GM21723 (cell line): ENCODE data around the gene NEDD4L.

ENCODE experiments used
- ATAC-seq: cut with Tn5 transposase; IDR thresholded peaks from one replicate; pipeline ENCODE4 v1.9.1; 2021; ENCODE audit warnings: mild to moderate bottlenecking, moderate library complexity; ENCODE audit not compliant: unreplicated experiment

The NEDD4L gene

GRCh38 chr18:58091099-58091611 is 47.1 kb downstream of the NEDD4L start:
- peak; percentile 75 for ATAC-seq

DNA sequence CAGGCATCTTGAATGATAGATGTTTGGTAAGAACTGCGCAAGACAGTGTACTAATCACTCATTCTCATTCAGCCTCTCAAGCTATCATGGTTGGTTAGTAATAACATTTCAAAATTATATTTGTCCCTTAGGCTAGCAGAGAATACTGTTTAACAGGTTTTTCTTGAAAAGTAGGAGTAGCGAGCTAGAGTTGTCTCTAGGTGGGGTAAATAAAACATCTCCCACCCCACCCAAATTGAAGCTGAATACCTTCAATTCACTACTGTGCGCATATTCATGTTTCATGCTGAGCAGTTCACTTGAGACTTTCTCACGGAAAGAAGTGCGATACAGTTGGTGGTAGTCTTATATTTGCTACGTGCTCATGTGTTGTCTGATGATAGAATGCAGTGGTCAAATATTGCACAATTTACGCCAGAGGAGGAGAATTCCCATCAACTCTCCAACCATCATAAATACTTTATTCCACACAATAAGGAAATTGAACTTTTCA is 49.3 kb downstream of the NEDD4L start:
- ATAC-seq = no peak

- no peak for ATAC-seq
These were observed 51.2 kb downstream of the NEDD4L start for GRCh38 chr18:58095222-58095621.

- no peak for ATAC-seq
These were observed 51.6 kb downstream of the NEDD4L start for GRCh38 chr18:58095655-58096054.

- ATAC-seq = no peak
These were observed 52.6 kb downstream of the NEDD4L start for GRCh38 chr18:58096658-58097057.

DNA sequence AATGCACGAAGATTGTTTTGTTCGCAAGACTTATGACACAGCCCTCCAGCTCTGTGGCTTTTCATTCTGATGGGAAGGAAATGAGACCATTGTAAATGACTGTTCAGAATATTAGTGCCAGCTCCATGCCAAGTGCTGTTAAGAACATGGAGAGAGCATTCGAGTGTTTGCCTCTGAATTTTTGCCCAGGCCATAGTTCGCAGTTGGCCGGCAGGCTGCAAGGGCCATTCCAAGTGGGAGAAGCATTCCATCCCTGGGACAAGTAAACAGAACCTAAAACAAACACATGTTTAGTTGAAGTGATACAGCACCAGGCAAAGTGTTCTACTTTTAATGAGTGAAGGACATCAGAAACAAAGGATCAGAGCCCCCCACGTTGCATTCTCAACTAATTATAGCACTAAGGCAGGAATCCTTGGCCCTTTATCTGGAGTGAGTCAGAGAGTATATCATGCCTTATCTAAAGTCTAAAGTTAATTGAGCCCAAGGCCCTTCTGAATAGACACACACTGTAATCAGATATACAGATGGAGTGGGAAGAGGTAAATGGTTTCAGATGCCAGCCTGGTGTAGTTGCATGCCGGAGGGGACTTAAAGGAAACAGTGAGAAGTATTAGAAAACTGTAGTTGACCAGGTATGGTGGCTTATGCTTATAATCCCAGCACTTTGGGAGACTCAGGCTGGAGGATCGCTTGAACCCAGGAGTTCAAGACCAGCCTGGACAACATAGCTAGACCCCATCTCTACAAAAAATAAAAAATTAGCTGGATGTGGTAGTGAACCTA is 53.3 kb downstream of the NEDD4L start:
- ATAC-seq = no peak

DNA sequence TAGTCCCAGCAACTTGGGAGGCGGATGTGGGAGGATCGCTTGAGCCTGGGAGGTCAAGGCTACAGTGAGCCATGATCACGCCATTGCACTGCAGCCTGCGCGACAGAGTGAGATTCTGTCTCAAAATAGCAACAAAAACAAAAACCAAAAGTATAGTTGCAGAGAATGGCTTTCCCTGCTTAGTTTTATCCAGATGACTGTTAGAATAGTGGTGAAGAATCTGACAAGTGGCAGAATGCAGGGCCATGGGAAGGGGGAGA is 53.8 kb downstream of the NEDD4L start:
- no peak for ATAC-seq

- ATAC-seq = no peak
These were observed 54.7 kb downstream of the NEDD4L start for GRCh38 chr18:58098706-58099105.

GRCh38 chr18:58100154-58100553 is 56.1 kb downstream of the NEDD4L start:
- no peak for ATAC-seq

GRCh38 chr18:58101291-58101794 is 57.3 kb downstream of the NEDD4L start:
- ATAC-seq = no peak

- no peak for ATAC-seq
These were observed 58.0 kb downstream of the NEDD4L start for GRCh38 chr18:58102018-58102417.

- ATAC-seq = no peak
These were observed 58.8 kb downstream of the NEDD4L start for GRCh38 chr18:58102875-58103274.

GRCh38 chr18:58103339-58103985 is 59.4 kb downstream of the NEDD4L start:
- no peak for ATAC-seq

- no peak for ATAC-seq
These were observed 60.1 kb downstream of the NEDD4L start for GRCh38 chr18:58104096-58104495.

DNA sequence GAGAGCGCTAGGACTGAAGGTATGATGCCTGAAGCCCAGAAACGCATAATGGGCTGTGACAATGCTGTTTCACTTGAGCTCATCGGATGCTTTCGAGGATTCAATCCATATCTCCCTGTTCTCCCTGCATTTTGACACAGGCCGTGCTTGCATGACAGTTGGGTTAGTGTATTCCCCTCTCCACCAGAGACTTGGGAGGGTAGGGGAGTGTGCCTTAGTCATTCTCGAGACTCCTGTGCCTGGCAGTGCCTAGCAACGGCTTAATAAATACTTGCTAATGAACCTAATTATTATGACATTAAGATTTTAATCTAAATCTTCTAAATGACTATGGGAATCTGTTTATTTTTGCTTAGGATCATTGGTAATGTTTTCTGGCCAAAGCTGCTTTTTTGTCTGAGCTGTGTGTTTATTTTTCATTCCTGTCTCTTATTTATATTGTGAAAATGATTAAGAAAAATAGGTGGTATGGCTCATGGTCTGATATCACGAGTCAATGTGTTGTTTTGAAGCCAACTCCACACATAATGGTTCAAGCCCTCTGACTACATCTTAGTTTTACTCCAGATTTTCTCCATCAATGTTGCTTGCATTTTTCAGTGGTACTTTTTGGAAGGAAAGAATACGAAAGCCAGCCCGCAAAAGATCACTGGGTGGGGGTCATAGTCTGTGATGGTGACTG is 61.3 kb downstream of the NEDD4L start:
- no peak for ATAC-seq

GRCh38 chr18:58105888-58106260 is 61.8 kb downstream of the NEDD4L start:
- ATAC-seq = no peak

DNA sequence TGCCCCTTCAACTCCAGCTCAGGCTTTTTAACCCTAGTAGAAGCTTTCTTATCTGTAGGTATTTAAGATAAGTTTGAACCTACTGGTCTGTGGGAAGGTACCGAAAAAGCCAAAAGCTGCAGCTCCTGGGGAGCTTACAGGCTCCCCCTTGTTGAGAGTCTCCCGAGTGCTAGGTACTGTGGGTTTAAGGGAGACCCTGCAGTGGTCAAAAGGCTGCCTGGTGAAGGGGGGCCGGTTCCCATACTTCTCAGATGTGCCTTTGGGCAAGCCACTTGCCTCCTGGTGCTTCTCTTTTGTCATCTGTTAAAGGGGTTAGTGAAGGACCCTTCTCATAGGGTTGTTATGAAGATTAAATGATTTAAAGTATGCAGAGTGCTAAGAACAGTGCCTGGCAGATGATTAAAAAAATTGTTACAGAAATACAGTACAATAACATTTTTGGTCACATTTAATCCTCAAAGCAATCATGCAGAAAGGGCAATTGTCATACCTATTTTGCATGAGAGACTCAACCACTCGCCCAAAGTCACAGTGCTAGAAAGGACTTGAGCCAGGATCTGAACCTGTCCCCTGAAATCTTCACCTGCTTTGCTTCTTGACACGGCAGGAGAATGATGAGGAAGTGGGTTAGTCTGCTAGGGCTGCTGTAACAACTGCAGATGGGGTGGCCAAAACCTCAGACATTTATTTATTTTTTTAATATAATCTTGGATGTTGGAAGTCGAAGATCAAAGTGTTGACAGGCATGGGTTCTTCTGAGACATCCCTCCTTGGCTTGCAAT is 62.5 kb downstream of the NEDD4L start:
- no peak for ATAC-seq

DNA sequence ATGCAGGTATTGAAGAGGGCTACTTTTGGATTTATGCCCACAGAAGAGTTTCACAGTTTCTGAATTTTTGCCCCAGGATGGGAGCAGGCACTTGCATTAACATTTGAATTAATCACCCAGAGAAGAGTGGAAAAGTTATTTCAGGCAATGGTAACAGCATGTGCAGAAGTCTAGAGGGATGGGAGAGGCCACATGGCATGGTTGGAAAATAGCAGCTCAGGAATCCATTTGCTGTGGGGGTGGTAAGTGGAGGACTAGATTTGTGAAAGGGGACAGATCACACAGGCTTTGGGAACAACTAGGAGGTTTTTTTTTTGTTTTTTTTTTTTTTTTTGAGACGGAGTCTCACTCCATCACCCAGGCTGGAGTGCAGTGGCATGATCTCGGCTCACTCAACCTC is 65.2 kb downstream of the NEDD4L start:
- ATAC-seq = no peak

DNA sequence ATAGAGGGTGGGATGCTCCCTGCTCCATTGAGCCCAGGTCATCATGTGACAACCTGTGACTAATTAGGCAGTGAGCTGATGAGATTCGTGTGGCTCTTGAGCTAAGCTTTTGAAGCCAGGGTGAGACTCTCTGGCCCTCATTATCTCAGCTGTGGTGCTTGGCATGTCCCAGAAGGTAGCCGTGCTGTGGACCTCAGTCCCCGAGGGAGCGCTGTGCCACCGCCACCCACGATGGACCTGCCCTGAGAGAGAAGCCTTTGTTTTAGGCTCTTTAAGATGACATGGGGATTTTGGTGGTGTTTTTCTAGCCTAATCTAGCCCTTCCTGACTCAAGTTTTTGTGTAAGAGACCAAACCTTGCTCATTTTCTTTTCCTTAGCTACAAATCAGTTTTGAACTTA is 66.4 kb downstream of the NEDD4L start:
- no peak for ATAC-seq

- no peak for ATAC-seq
These were observed 68.1 kb downstream of the NEDD4L start for GRCh38 chr18:58112174-58112573.

DNA sequence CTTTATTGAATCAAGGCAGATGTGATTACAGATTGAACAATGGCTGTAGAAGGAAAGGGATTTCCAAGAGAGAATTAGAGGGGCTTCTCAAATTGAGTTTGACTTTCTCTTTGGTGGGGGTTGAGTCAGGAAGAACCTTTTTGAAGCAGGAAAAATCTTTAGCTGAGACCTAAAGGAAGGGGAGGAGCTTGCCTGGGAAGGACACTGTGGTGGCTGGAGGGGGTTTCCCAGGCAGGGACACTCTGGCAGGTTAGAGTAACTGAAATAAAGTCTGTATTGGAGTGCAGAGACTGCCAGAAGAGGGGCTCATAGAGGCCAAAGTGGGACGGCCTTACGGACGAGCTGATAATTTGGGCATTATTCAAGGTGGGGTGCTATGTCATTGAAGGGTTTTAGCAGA is 69.3 kb downstream of the NEDD4L start:
- peak; percentile 65 for ATAC-seq
